GM23338 (cell line): ENCODE results near the gene FBLN1. TPM values are rescaled to one million over a fixed set of nuclear protein-coding genes. Genes with fewer than 3 reads are reported as not detected.

Experiments
- ATAC-seq: fragments of 200-7000 bp; cut with Tn5 transposase; 3 replicates; pipeline ENCODE4 v1.9.1; 2020
- DNase-seq: peaks from one replicate; pipeline ENCODE4 v3.0.0-alpha.2; 2015; ENCODE audit warnings: low spot score
- H2AFZ ChIP-seq: fragments of 200-600 bp; sonication (generic); 2 replicates; pipeline ENCODE4 v1.8.0; 2016; ENCODE audit warnings: antibody characterized with exemption, mild to moderate bottlenecking, moderate library complexity
- H3F3A ChIP-seq: fragments of 200-600 bp; sonication (generic); replicated peaks from 2 replicates; pipeline ENCODE4 v1.8.0; 2017; ENCODE audit warnings: antibody characterized with exemption, mixed run types, low read depth
- H3K27ac ChIP-seq: fragments of 200-600 bp; sonication (generic); 2 replicates; pipeline ENCODE4 v1.6.1; 2016; ENCODE audit warnings: low read depth
- H3K27me3 ChIP-seq: fragments of 200-600 bp; sonication (generic); 2 replicates; pipeline ENCODE4 v1.8.0; 2016; ENCODE audit warnings: mild to moderate bottlenecking, mixed run types, moderate library complexity; ENCODE audit not compliant: insufficient read depth
- H3K36me3 ChIP-seq: fragments of 200-600 bp; sonication (generic); 2 replicates; pipeline ENCODE4 v1.8.0; 2016; ENCODE audit warnings: mild to moderate bottlenecking; ENCODE audit not compliant: insufficient read depth
- H3K4me1 ChIP-seq: fragments of 200-600 bp; sonication (generic); 2 replicates; pipeline ENCODE4 v1.8.0; 2016; ENCODE audit warnings: mild to moderate bottlenecking, moderate library complexity; ENCODE audit not compliant: insufficient read depth
- H3K4me2 ChIP-seq: fragments of 200-600 bp; sonication (generic); 2 replicates; pipeline ENCODE4 v1.7.1; 2017; ENCODE audit warnings: mixed run types
- H3K4me3 ChIP-seq: fragments of 200-600 bp; sonication (generic); 2 replicates; pipeline ENCODE4 v1.6.1; 2016; ENCODE audit warnings: mixed run types
- H3K79me2 ChIP-seq: fragments of 200-600 bp; sonication (generic); replicated peaks from 2 replicates; pipeline ENCODE4 v1.8.0; 2017; ENCODE audit warnings: mild to moderate bottlenecking; ENCODE audit not compliant: insufficient read depth
- H3K9me2 ChIP-seq: fragments of 200-600 bp; sonication (generic); 2 replicates; pipeline ENCODE4 v1.8.0; 2017; ENCODE audit not compliant: insufficient read depth
- H4K20me1 ChIP-seq: fragments of 200-600 bp; sonication (generic); replicated peaks from 2 replicates; pipeline ENCODE4 v1.8.0; 2017; ENCODE audit warnings: mild to moderate bottlenecking; ENCODE audit not compliant: insufficient read depth
- H3K27ac Mint-ChIP-seq: 2 replicates; pipeline ENCODE4 v1.8.0; 2020; ENCODE audit warnings: inconsistent platforms, mild to moderate bottlenecking, moderate library complexity, mixed read lengths
- H3K27me3 Mint-ChIP-seq: 3 replicates; pipeline ENCODE4 v1.8.0; 2022; ENCODE audit warnings: low read depth, mild to moderate bottlenecking, moderate library complexity, mixed read lengths, inconsistent platforms; ENCODE audit not compliant: insufficient read depth, poor library complexity
- H3K36me3 Mint-ChIP-seq: 3 replicates; pipeline ENCODE4 v1.8.0; 2021; ENCODE audit warnings: low read depth, mild to moderate bottlenecking, inconsistent platforms, moderate library complexity, mixed read lengths
- H3K4me1 Mint-ChIP-seq: 3 replicates; pipeline ENCODE4 v1.8.0; 2020; ENCODE audit warnings: mild to moderate bottlenecking, inconsistent platforms, mixed read lengths
- H3K4me3 Mint-ChIP-seq: 3 replicates; pipeline ENCODE4 v1.8.0; 2021; ENCODE audit warnings: moderate library complexity, mild to moderate bottlenecking, inconsistent platforms, mixed read lengths
- H3K9me3 Mint-ChIP-seq: 3 replicates; pipeline ENCODE4 v1.8.0; 2020; ENCODE audit warnings: moderate library complexity, mild to moderate bottlenecking, inconsistent platforms, mixed read lengths
- JUNB ChIP-seq: IDR thresholded peaks from one replicate; pipeline ENCODE4 v1.6.1; 2016; ENCODE audit warnings: antibody characterized with exemption; ENCODE audit not compliant: unreplicated experiment
- NANOG ChIP-seq: IDR thresholded peaks from 2 replicates; pipeline ENCODE4 v1.6.1; 2016; ENCODE audit warnings: antibody characterized with exemption, borderline replicate concordance
- ZNF331 ChIP-seq: fragments of 250-450 bp; sonication (Bioruptor Pico); IDR thresholded peaks from 2 replicates; pipeline ENCODE4 v1.5.0; 2020; ENCODE audit warnings: low read depth, mild to moderate bottlenecking, moderate library complexity
- ZNF462 ChIP-seq: fragments of 250-450 bp; sonication (Bioruptor Pico); IDR thresholded peaks from 2 replicates; pipeline ENCODE4 v1.5.0; 2020; ENCODE audit warnings: mild to moderate bottlenecking, moderate library complexity
- polyA plus RNA-seq: library from polyadenylated mRNA; unstranded; fragments of >200 nt; fragmentation: Nextera tagmentation; extraction: Ambion mirVana; gene quantifications from 2 replicates; pipeline ENCODE4 v1.2.1, GENCODE V29; 2016
- total RNA-seq: library from RNA; depleted of rRNA; stranded (reverse); fragments of >200 nt; shearing (Covaris generic); gene quantifications from 2 replicates; pipeline ENCODE4 v1.2.3, GENCODE V29; 2014

Gene FBLN1
- total and polyA plus RNA-seq, 2 experiments from 2014 or later, result 90.1 to 137 TPM

GRCh38 chr22:45631140-45631840 lies 128.6 kb downstream of the FBLN1 start:
- Histone ChIP-seq H2AFZ (no peak overlapping the region), H3F3A (peaks cover 8% of the 10 kb centered on the region; the same call in 1 of the 2 replicates), H3K4me2 (peak overlapping the region; percentile 73), H3K4me3 (peak overlapping the region; percentile 29; the same call in 1 of the 2 replicates), H3K79me2 (no peaks in the 10 kb centered on the region), H3K27me3 (no peaks in the 10 kb centered on the region), H3K36me3 (no peaks in the 10 kb centered on the region), H3K9me2 (no peaks in the 10 kb centered on the region), H3K4me1 (peaks cover 47% of the 10 kb centered on the region), H3K27ac (peak overlapping the region; percentile 36; the same call in 1 of the 2 replicates), H4K20me1 (no peaks in the 10 kb centered on the region)
- H3K4me3 Mint-ChIP-seq, result peak overlapping the region; percentile 55
- H3K4me1 Mint-ChIP-seq, result peaks cover 58% of the 10 kb centered on the region
- peak overlapping the region; percentile 49; the same call in 1 of the 2 replicates for H3K27ac Mint-ChIP-seq
- DNase-seq (peak; percentile 83), ATAC-seq (peak; percentile 64)
- H3K36me3 Mint-ChIP-seq, result no peaks in the 10 kb centered on the region
- TF ChIP-seq ZNF331, result no peak
- TF ChIP-seq JUNB, result no peak
- no peak for TF ChIP-seq NANOG
- H3K9me3 Mint-ChIP-seq, result no peaks in the 10 kb centered on the region; the same call in 2 of the 3 replicates
- peaks cover 22% of the 10 kb centered on the region for H3K27me3 Mint-ChIP-seq

- peak overlapping the region; percentile 83; the same call in 1 of the 2 replicates for H3K27ac Mint-ChIP-seq
- DNase-seq, result no peak
- peaks cover 56% of the 10 kb centered on the region for H3K4me1 Mint-ChIP-seq
- no peak for ATAC-seq
- Histone ChIP-seq H3K79me2 (no peaks in the 10 kb centered on the region), H2AFZ (no peak overlapping the region), H4K20me1 (no peaks in the 10 kb centered on the region), H3K27ac (no peak overlapping the region), H3K4me3 (no peak overlapping the region), H3K9me2 (no peaks in the 10 kb centered on the region), H3F3A (peaks cover 8% of the 10 kb centered on the region; the same call in 1 of the 2 replicates), H3K4me1 (peaks cover 47% of the 10 kb centered on the region), H3K27me3 (no peaks in the 10 kb centered on the region), H3K36me3 (no peaks in the 10 kb centered on the region), H3K4me2 (peak overlapping the region; percentile 73; the same call in 1 of the 2 replicates)
- H3K4me3 Mint-ChIP-seq, result no peak overlapping the region; the same call in 2 of the 3 replicates
- H3K36me3 Mint-ChIP-seq, result no peaks in the 10 kb centered on the region
- TF ChIP-seq ZNF462 (CRISPR knock-in tag), result no peak
- TF ChIP-seq ZNF331, result no peak
- H3K27me3 Mint-ChIP-seq, result peaks cover 22% of the 10 kb centered on the region
- no peaks in the 10 kb centered on the region; the same call in 2 of the 3 replicates for H3K9me3 Mint-ChIP-seq
Observed at GRCh38 chr22:45631841-45632238, 129.2 kb downstream of the FBLN1 start.
